Stimulated activated CD4-positive, alpha-beta T cell treated with anti-CD3 and anti-CD28 coated beads, Interleukin-12 subunit alpha, Interleukin-12 subunit beta, amount 100 ng/mL, for 4 hours (primary cell): ENCODE measurements around the gene TMEM186.
"Not testable (repeated sequence)": the region's sequence is repeated elsewhere in the genome, so short reads cannot be mapped to it uniquely, and the experiment has no call there.

Experiments
- DNase-seq: peaks from one replicate; pipeline ENCODE4 v3.0.0-alpha.2; 2020

TMEM186 gene

GRCh38 chr16:8808613-8809353, 11.3 kb upstream of the TMEM186 start:
- no peak for DNase-seq

- no peak for DNase-seq
Observed at GRCh38 chr16:8808009-8808408, 10.6 kb upstream of the TMEM186 start.

GRCh38 chr16:8807189-8807588, 9.8 kb upstream of the TMEM186 start:
- DNase-seq, result no peak

GRCh38 chr16:8806272-8806983, 9.0 kb upstream of the TMEM186 start:
- DNase-seq, result no peak

GRCh38 chr16:8804313-8804712, 6.9 kb upstream of the TMEM186 start:
- DNase-seq, result no peak

DNA sequence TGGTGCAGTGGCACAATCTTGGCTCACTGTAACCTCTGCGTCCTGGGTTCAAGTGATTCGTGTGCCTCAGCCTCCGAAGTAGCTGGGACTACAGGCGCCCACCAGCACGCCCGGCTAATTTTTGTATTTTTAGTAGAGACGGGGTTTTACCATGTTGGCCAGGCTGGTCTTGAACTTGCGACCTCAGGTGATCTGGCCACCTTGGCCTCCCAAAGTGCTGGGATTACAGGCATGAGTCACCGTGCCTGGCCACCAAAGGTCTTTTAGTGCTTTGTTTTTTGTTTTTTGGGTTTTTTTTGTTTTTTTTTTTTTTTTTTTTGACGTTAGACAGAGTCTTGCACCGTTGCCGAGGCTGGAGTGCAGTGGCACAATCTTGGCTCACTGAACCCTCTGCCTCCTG, 6.3 kb upstream of the TMEM186 start:
- not testable (repeated sequence) for DNase-seq

DNA sequence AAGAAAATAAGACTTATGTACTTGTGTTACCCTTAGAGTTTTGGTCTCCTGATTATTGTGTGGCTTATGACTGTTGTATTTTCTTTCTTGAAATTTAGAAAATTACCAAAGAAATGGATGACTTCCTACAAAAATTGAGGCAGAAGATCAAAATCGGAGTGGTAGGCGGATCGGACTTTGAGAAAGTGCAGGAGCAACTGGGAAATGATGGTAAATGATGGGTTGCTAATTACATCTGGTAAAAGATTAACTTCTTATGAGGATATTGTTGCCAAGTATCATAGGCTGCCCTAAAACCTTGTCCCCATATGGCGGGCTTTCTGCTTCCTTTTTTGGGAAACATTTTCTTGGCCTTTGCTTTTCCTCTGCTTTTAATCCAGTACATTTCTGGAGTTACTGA, 4.3 kb upstream of the TMEM186 start:
- DNase-seq, result no peak

GRCh38 chr16:8798535-8799157, 1.2 kb upstream of the TMEM186 start:
- no peak for DNase-seq

GRCh38 chr16:8798174-8798527, 712 bp upstream of the TMEM186 start:
- no peak for DNase-seq

GRCh38 chr16:8796469-8797363, 723 bp downstream of the TMEM186 start:
- DNase-seq, result no peak

DNA sequence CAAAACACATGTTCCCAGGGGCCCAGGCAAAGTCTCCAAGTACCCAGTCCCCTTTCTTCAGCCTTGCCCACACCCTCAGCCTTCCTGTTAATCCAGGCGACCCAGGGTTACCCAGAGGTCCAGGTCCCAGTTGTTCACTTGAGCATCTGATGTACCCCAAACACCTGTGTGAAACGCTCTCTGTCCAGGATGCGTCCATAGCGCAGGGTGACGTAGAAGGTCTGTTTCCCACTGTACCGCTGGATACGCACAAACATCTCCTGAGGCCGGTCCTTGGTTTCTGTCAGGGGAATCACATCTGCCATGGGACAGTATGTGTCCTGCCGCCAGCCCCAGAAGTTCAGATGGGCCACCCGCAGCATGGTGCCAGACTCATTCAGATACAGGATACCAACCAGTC, 1.6 kb downstream of the TMEM186 start:
- no peak for DNase-seq

DNA sequence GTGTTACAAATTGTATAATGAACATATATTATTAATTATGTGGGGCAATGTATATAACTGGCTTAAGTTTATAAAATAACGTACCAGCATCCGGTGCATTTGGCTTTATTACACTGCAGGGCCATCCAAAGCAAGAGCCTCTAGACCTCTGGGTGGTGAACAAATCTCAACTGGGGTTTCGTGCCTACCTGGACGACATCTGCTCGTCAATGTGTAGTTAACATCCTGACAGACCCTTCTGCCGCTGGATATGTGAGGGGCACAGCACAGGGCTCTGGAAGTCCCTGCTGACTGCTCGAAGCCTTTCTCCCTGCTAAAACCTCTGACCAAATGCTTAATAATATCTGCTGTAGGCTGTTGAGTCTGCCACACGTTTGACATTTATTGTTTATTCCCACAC, 2.3 kb downstream of the TMEM186 start:
- no peak for DNase-seq

GRCh38 chr16:8788578-8789172, 8.8 kb downstream of the TMEM186 start:
- no peak for DNase-seq

DNA sequence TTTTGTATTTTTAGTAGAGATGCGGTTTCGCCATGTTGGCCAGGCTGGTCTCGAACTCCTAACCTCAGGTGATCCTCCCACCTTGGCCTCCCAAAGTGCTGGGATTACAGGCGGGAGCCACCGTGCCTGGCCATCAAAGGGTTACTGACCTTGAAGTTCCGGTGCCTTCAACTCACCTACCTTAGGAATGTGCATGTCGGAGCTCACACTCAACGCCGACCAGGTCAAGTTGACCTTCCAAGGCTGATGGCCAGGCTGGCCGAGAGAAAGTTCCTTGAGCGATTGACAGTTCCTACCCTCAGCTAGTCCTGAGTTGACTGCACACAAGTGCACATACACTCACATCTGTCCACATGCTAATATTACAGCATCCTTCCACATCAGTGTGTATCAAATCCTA, 11.1 kb downstream of the TMEM186 start:
- DNase-seq, result not testable (repeated sequence)

DNA sequence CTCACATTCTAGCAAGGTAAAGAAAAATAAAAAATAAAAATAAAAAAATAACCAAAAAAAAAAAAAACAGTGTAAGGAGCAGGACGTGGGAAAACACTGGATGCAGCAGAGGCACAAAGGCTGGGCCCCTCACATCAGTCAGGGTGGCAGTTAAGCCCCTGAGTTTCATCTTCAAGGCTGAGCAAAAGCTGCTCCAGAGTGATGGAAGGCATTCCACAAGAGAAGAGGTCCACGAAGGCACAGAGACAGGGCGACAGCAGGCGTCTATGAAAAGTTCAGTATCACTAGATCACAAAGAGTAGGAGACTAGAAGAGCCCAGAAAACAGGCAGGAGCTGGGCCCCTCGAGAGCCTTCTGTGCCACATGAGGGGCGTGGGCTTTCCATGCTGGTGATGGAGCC, 12.0 kb downstream of the TMEM186 start:
- DNase-seq, result no peak

DNA sequence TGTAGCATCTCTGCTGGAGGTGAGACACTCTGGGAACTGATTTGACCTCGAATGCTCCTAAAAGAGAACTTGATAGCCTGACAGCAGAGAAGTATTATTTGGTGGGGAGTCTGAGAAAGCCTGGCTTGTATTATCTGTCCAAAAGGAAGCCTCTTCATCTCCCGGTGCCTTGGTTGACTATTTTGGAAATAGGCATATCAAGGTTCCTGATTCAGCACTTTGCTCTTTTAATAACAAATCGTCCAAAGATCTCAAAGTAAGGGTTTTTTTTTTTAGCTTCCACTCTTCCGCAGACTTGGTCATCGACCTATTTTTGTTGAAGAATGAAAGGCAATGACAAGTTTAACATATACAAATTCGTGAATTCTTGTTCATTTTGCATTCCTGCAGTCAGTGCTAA, 14.8 kb downstream of the TMEM186 start:
- no peak for DNase-seq

- DNase-seq, result no peak
Observed at GRCh38 chr16:8781797-8782196, 15.6 kb downstream of the TMEM186 start.

GRCh38 chr16:8777217-8777616, 20.2 kb downstream of the TMEM186 start:
- DNase-seq, result no peak

DNA sequence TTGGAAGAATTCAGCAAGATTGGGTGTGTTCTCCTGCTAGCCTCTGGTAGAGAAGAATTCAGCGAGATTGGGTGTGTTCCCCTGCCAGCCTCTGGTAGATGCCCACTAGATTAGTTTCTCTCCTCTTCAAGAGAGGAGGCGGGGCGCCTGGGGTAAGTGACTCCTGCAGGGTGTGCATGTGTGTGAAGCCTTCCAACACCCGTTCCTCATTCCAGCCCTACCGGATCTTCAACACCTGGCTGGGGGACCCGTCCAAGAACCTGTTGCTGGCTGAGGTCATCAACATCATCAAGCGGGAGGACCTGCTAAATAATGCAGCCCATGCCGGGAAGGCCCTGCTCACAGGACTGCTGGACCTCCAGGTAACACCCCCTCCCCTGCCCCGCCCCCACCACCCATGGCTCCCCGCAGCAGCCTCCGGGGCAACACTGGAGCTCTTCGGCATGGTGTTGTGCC, 21.3 kb downstream of the TMEM186 start:
- no peak for DNase-seq

- DNase-seq, result no peak
Observed at GRCh38 chr16:8775359-8775758, 22.1 kb downstream of the TMEM186 start.

GRCh38 chr16:8774208-8774607, 23.2 kb downstream of the TMEM186 start:
- DNase-seq, result no peak

DNA sequence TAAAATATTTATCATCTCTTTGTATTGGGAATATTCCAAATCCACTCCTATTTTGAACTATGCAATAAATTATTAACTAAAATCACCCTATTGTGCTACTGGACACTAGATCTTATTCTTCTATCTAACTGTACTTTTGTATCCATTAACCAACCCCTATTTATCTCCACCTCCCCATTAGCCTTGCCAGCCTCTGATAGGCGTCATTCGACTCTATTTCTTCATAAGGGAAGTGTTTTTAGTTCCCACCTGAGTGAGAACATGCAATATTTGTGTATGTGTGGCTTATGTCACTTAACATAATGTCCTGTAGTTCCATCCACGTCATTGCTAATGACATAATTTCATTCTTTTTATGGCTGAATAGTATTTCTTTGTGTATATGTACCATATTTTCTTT, 23.9 kb downstream of the TMEM186 start:
- DNase-seq, result no peak

DNA sequence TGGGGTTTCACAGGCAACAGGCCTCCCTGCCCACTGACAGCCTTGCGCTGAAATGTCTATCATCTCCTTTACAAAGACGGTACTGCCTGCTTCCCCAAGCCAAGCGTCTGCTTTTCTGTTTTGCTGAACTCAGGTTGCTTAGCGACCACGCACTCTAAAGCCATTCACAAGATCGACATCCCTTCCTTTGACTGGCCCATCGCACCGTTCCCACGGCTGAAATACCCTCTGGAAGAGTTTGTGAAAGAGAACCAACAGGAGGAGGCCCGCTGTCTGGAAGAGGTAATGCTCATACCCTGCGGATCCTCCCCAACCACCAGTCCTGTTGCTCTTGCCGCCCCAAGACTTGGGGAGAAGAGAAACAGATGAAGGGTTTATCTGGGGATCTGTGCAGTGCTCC, 28.7 kb downstream of the TMEM186 start:
- DNase-seq, result no peak
